H1 (cell line): ENCODE data around the gene LTBP1. TPM values are rescaled to one million over a fixed set of nuclear protein-coding genes. Genes with fewer than 3 reads are reported as not detected.

Experiments
- CTCF ChIA-PET: fragments of 300-600 bp; sonication (Branson Sonifier 250); formaldehyde crosslinking; loops from one replicate; lab custom pipeline; 2021; ENCODE audit not compliant: partially characterized antibody; lab: Charles Lee
- POLR2A ChIA-PET: fragments of 300-600 bp; sonication (Branson Sonifier 250); formaldehyde crosslinking; loops from one replicate; lab custom pipeline; 2021; ENCODE audit warnings: inconsistent platforms; ENCODE audit not compliant: partially characterized antibody; lab: Charles Lee
- DNase-seq, 2 experiments: peaks; one replicate each; pipeline versions ENCODE4 v3.0.0 to v3.0.0-alpha.2; 2010 to 2022; ENCODE audit warnings: low spot score in 2 of 2, low read depth in 1 of 2, mixed read lengths in 1 of 2
- FAIRE-seq: peaks from 2 replicates; lab custom pipeline; 2011; peaks lifted over from hg19 to GRCh38; lab: Jason Lieb, UNC
- H2AFZ ChIP-seq: 2 replicates; pipeline ENCODE4 v1.8.1; 2012; ENCODE audit warnings: low read length, inconsistent platforms
- H2AK5ac ChIP-seq: 2 replicates; pipeline ENCODE4 v1.6.1; 2013; ENCODE audit warnings: low read depth, low read length
- H2BK120ac ChIP-seq: replicated peaks from 2 replicates; pipeline ENCODE3; 2013; ENCODE audit warnings: low read depth, low read length, inconsistent platforms
- H2BK12ac ChIP-seq: 2 replicates; pipeline ENCODE4 v1.6.1; 2013; ENCODE audit warnings: low read depth, low read length
- H2BK15ac ChIP-seq: 2 replicates; pipeline ENCODE4 v1.6.1; 2013; ENCODE audit warnings: low read length
- H2BK20ac ChIP-seq: 2 replicates; pipeline ENCODE4 v1.6.1; 2013; ENCODE audit warnings: low read length
- H2BK5ac ChIP-seq: 2 replicates; pipeline ENCODE4 v1.6.1; 2013; ENCODE audit warnings: low read depth, low read length
- H3K14ac ChIP-seq: 2 replicates; pipeline ENCODE4 v1.6.1; 2013; ENCODE audit warnings: inconsistent platforms; ENCODE audit not compliant: insufficient read length
- H3K18ac ChIP-seq: 2 replicates; pipeline ENCODE4 v1.6.1; 2013; ENCODE audit warnings: low read length; ENCODE audit errors: extremely low read depth
- H3K23ac ChIP-seq: 2 replicates; pipeline ENCODE4 v1.6.1; 2013; ENCODE audit warnings: inconsistent platforms; ENCODE audit not compliant: insufficient read length
- H3K23me2 ChIP-seq: 2 replicates; pipeline ENCODE4 v1.6.1; 2013; ENCODE audit warnings: low read depth, low read length
- H3K27ac ChIP-seq: 2 replicates; pipeline ENCODE4 v1.6.1; 2011; ENCODE audit warnings: low read depth, low read length, inconsistent platforms
- H3K27me3 ChIP-seq, 4 experiments: replicated peaks in 1 of 4; 1 replicate in 1 of 4; 2 replicates in 3 of 4; pipeline versions ENCODE4 v1.6.1 to v1.8.1; 2011 to 2013; ENCODE audit warnings: low read length in 3 of 4, mild to moderate bottlenecking in 3 of 4, inconsistent platforms in 2 of 4, mixed read lengths in 2 of 4, moderate library complexity in 1 of 4; ENCODE audit not compliant: control insufficient read depth in 3 of 4, insufficient read depth in 3 of 4; ENCODE audit errors: extremely low read depth in 1 of 4
- H3K36me3 ChIP-seq, 4 experiments: 2 replicates each; pipeline versions ENCODE4 v1.6.1 to v1.8.1; 2011 to 2013; ENCODE audit warnings: mild to moderate bottlenecking in 4 of 4, low read length in 3 of 4, moderate library complexity in 2 of 4, control low read depth in 1 of 4, inconsistent platforms in 1 of 4; ENCODE audit not compliant: insufficient read depth in 4 of 4, control insufficient read depth in 2 of 4
- H3K4ac ChIP-seq: replicated peaks from 2 replicates; pipeline ENCODE3; 2013; ENCODE audit warnings: low read length, low read depth, mixed read lengths, inconsistent platforms; ENCODE audit not compliant: insufficient read length
- H3K4me1 ChIP-seq, 4 experiments: replicated peaks in 1 of 4; 1 replicate in 1 of 4; 2 replicates in 3 of 4; pipeline versions ENCODE4 v1.6.1 to v1.8.1; 2011 to 2013; ENCODE audit warnings: low read length in 3 of 4, inconsistent platforms in 2 of 4, mixed read lengths in 1 of 4; ENCODE audit not compliant: insufficient read depth in 4 of 4, control insufficient read depth in 3 of 4
- H3K4me2 ChIP-seq, 2 experiments: 2 replicates each; pipeline versions ENCODE4 v1.6.1 to v1.8.1; 2011 to 2013; ENCODE audit warnings: low read depth in 2 of 2, low read length in 2 of 2, control low read depth in 1 of 2, inconsistent platforms in 1 of 2, mild to moderate bottlenecking in 1 of 2; ENCODE audit not compliant: insufficient read depth in 1 of 2
- H3K4me3 ChIP-seq, 4 experiments: fragments of 200-600, 300-600 bp in 1 of 4; sonication (generic), shearing (Covaris generic), sonication (Bioruptor Twin) in 1 of 4; 2 replicates each; pipeline versions ENCODE4 v1.5.1 to v1.8.1; 2011 to 2016; ENCODE audit warnings: low read length in 4 of 4, low read depth in 3 of 4, control low read depth in 2 of 4, inconsistent platforms in 2 of 4, mild to moderate bottlenecking in 2 of 4, mixed read lengths in 1 of 4, moderate library complexity in 1 of 4; ENCODE audit not compliant: insufficient read depth in 2 of 4; ENCODE audit errors: extremely low read depth in 1 of 4
- H3K56ac ChIP-seq: replicated peaks from 2 replicates; pipeline ENCODE3; 2013; ENCODE audit warnings: low read depth, mild to moderate bottlenecking, mixed read lengths, low read length, inconsistent platforms; ENCODE audit not compliant: insufficient read length
- H3K79me1 ChIP-seq: 2 replicates; pipeline ENCODE4 v1.6.1; 2013; ENCODE audit warnings: low read depth, low read length, control low read depth
- H3K79me2 ChIP-seq, 2 experiments: 2 replicates each; pipeline versions ENCODE4 v1.6.1 to v1.8.1; 2012 to 2013; ENCODE audit warnings: low read length in 2 of 2, mild to moderate bottlenecking in 2 of 2, inconsistent platforms in 1 of 2; ENCODE audit not compliant: insufficient read depth in 2 of 2, control insufficient read depth in 1 of 2
- H3K9ac ChIP-seq, 4 experiments: replicated peaks in 1 of 4; 1 replicate in 1 of 4; 2 replicates in 3 of 4; pipeline versions ENCODE4 v1.6.1 to v1.8.1; 2011 to 2013; ENCODE audit warnings: low read depth in 3 of 4, low read length in 3 of 4, control low read depth in 2 of 4, mild to moderate bottlenecking in 2 of 4, moderate library complexity in 2 of 4, inconsistent platforms in 1 of 4; ENCODE audit errors: extremely low read depth in 1 of 4
- H3K9me3 ChIP-seq, 2 experiments: 2 replicates each; pipeline versions ENCODE4 v1.6.1 to v1.8.1; 2012 to 2013; ENCODE audit warnings: mild to moderate bottlenecking in 2 of 2, moderate library complexity in 2 of 2, control low read depth in 1 of 2, inconsistent platforms in 1 of 2, low read depth in 1 of 2, low read length in 1 of 2, mixed read lengths in 1 of 2; ENCODE audit not compliant: insufficient read depth in 2 of 2
- H4K20me1 ChIP-seq, 2 experiments: replicated peaks in 1 of 2; 2 replicates each; pipeline versions ENCODE3 to v1.8.1; 2011 to 2013; ENCODE audit warnings: inconsistent platforms in 2 of 2, low read length in 2 of 2, mild to moderate bottlenecking in 1 of 2; ENCODE audit not compliant: insufficient read depth in 2 of 2, control insufficient read depth in 1 of 2
- H4K5ac ChIP-seq: 2 replicates; pipeline ENCODE4 v1.6.1; 2013; ENCODE audit warnings: low read length, low read depth, mixed read lengths, inconsistent platforms; ENCODE audit not compliant: insufficient read length
- H4K8ac ChIP-seq: 2 replicates; pipeline ENCODE4 v1.8.0; 2013; ENCODE audit warnings: mild to moderate bottlenecking, moderate library complexity, low read length, inconsistent platforms; ENCODE audit not compliant: insufficient read depth; ENCODE audit errors: extremely low read depth
- H4K91ac ChIP-seq: replicated peaks from 2 replicates; pipeline ENCODE3; 2013; ENCODE audit warnings: low read length, mixed read lengths, inconsistent platforms; ENCODE audit not compliant: insufficient read length
- CBX8 ChIP-seq: fragments of 300-800, 300-1000 bp; sonication (generic); IDR thresholded peaks from 2 replicates; pipeline ENCODE4 v1.7.1; 2016; ENCODE audit warnings: low read depth, low read length, borderline replicate concordance
- CTCF ChIP-seq, 3 experiments: IDR thresholded peaks; 1 replicate in 2 of 3; 2 replicates in 1 of 3; pipeline versions ENCODE4 v1.5.1 to v1.6.1; 2011; ENCODE audit warnings: low read length in 3 of 3, mild to moderate bottlenecking in 3 of 3, inconsistent platforms in 2 of 3, low read depth in 1 of 3, moderate library complexity in 1 of 3; ENCODE audit not compliant: insufficient read depth in 1 of 3; ENCODE audit errors: control extremely low read depth in 1 of 3
- FOSL1 ChIP-seq: IDR thresholded peaks from 2 replicates; pipeline ENCODE4 v1.6.1; 2011; ENCODE audit warnings: mild to moderate bottlenecking, low read depth, low read length, moderate library complexity; ENCODE audit not compliant: insufficient read depth
- JUND ChIP-seq: IDR thresholded peaks from 2 replicates; pipeline ENCODE4 v1.6.1; 2011; ENCODE audit warnings: mild to moderate bottlenecking, improper control_type of control experiment, low read length
- SIN3A ChIP-seq, 2 experiments: IDR thresholded peaks in 1 of 2; conservative IDR thresholded peaks in 1 of 2; 2 replicates each; pipeline ENCODE4 v1.6.1; 2011 to 2012; ENCODE audit warnings: low read length in 2 of 2, improper control_type of control experiment in 1 of 2, low read depth in 1 of 2, mild to moderate bottlenecking in 1 of 2
- SP1 ChIP-seq: IDR thresholded peaks from 2 replicates; pipeline ENCODE4 v1.6.1; 2011; ENCODE audit warnings: low read depth, low read length
- TAF7 ChIP-seq: optimal IDR thresholded peaks from 2 replicates; pipeline ENCODE3; 2011; ENCODE audit warnings: low read depth, mild to moderate bottlenecking, inconsistent platforms, low read length, moderate library complexity, borderline replicate concordance
- TEAD4 ChIP-seq: IDR thresholded peaks from 2 replicates; pipeline ENCODE4 v1.6.1; 2012; ENCODE audit warnings: low read depth, low read length, inconsistent platforms, mixed read lengths
- polyA plus RNA-seq, 7 experiments: library from polyadenylated mRNA; depleted of rRNA in 3 of 7; stranded (reverse) in 5 of 7; unstranded in 2 of 7; fragments of >200 nt in 5 of 7; fragments of 200-250 nt in 2 of 7; gene quantifications; 1 replicate in 5 of 7; 2 replicates in 1 of 7; 4 replicates in 1 of 7; pipeline versions ENCODE4 v1.2.1 to v1.2.3, GENCODE V29; 2011 to 2013; ENCODE audit warnings: missing spikeins in 2 of 7, mixed read lengths in 2 of 7
- total RNA-seq: library from RNA; stranded (reverse); fragmentation: NEBNext Ultra II Directional; extraction: Animal tissue kit (Norgen Biotek cat#: 25700); gene quantifications from 2 replicates; pipeline ENCODE4 v1.2.1, GENCODE V29; 2021

The LTBP1 gene
- total and polyA plus RNA-seq, 2 of the 8 experiments (the other 6 are each of a cell fraction or from before 2014, with no cell fraction given): 15.4 to 24.7 TPM

- Histone ChIP-seq H3K4me3 (no peak overlapping the region), H4K8ac (no peak overlapping the region), H2AK5ac (no peak overlapping the region), H4K91ac (no peak overlapping the region), H3K18ac (no peak overlapping the region), H4K20me1 (no peaks in the 10 kb centered on the region), H3K36me3 (no peaks in the 10 kb centered on the region), H4K5ac (no peak overlapping the region), H3K4me2 (no peak overlapping the region), H2BK120ac (no peak overlapping the region), H3K9me3 (no peaks in the 10 kb centered on the region), H2BK20ac (no peak overlapping the region), H3K4ac (no peak overlapping the region), H2BK12ac (no peak overlapping the region), H2AFZ (no peak overlapping the region), H3K23ac (no peak overlapping the region), H3K56ac (no peak overlapping the region), H3K27ac (no peak overlapping the region), H3K23me2 (no peaks in the 10 kb centered on the region), H3K27me3 (no peaks in the 10 kb centered on the region), H3K79me1 (no peaks in the 10 kb centered on the region), H2BK15ac (no peak overlapping the region), H3K9ac (no peak overlapping the region), H3K4me1 (peaks cover 0 to 3% (median 1%) of the 10 kb centered on the region in 4 experiments; a peak in 3 of 7 replicates), H3K14ac (no peak overlapping the region), H2BK5ac (no peak overlapping the region), H3K79me2 (no peaks in the 10 kb centered on the region)
- ChIA-PET POLR2A (interaction anchor here (0.6 kb wide), 1 partner anchor 480 kb away, joined by 3 read pairs; no protein-coding TSS in a partner anchor), CTCF (interaction anchor here (0.7 to 1.0 kb wide), 2 partner anchors 9 to 24 kb away, joined by 3 to 6 read pairs; no protein-coding TSS in a partner anchor)
- FAIRE-seq: no peak
- no peak for DNase-seq
- no peak for TF ChIP-seq FOSL1
- TF ChIP-seq TEAD4: no peak
- no peak for TF ChIP-seq SIN3A (conservative IDR thresholded peaks at IDR 0.05 in 1 of 2, IDR thresholded peaks at IDR 0.05 in 1 of 2; ENCODE audit: low read depth in 1 of 2, low read length in 2 of 2)
- no peak for TF ChIP-seq JUND
- TF ChIP-seq SP1: no peak
- TF ChIP-seq TAF7: no peak
- no peak for TF ChIP-seq CBX8
- TF ChIP-seq CTCF (IDR thresholded peaks at IDR 0.05; ENCODE audit: control extremely low read depth in 1 of 3, insufficient read depth in 1 of 3, low read depth in 1 of 3, low read length in 3 of 3): no peak
Observed at GRCh38 chr2:33067598-33067997, 120.8 kb downstream of the LTBP1 start.
